NCI-H774 (cell line): ENCODE data around the gene OXER1.

Experiments used
- DNase-seq: peaks from one replicate; lab custom pipeline; 2025; lab: John Stamatoyannopoulos, UW

Gene OXER1

DNA sequence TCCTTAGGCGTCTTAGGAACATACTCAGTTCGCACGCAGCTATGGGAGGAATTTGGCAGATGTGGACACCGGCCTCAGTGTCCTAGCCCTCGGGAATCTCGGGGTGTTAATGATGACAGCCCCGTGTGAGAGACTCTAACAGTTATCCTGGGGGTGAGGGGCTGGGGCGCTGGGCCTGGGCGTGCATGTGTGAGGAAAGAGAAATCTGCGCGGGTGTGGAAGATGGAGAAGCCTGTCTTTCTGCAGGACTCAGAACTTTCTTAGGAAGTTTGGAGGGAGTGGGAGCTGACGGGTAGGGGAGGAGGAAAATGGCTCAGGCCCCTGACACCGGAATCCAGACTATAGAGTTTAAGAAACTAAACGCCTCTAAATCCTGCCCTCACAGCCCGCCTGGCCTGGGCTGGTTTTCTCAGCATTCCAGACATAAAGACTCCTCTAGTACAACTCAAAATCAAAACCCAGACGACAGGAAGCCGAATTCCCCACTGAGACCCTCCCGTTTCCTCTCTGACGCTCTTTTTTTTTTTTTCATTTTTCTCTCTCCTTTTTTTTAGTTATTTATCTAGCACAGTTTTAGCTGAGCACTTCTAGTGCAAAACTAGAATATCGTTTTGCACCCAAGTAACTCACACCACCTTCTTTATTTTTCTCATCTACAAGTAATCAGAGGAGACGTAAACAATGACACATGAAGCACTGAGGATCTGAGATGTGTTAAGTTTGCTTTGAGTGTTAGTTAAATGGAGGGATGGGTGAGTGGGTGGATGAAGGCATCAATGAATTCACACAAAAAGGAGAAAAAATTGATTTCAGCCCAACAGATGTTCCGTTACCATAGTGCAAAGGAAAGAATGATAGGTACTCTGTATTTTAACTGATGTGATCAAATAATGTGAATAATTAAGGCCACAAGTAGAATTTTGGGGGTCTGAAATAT, 29.7 kb upstream of the OXER1 start:
- DNase-seq: no peak

- no peak for DNase-seq
These were observed 28.8 kb upstream of the OXER1 start, which contains the start of gene HAAO for GRCh38 chr2:42792583-42793333. Gene HAAO (minus strand): TSS chr2:42792583. CDS start chr2:42792536, 47 bp downstream.

DNA sequence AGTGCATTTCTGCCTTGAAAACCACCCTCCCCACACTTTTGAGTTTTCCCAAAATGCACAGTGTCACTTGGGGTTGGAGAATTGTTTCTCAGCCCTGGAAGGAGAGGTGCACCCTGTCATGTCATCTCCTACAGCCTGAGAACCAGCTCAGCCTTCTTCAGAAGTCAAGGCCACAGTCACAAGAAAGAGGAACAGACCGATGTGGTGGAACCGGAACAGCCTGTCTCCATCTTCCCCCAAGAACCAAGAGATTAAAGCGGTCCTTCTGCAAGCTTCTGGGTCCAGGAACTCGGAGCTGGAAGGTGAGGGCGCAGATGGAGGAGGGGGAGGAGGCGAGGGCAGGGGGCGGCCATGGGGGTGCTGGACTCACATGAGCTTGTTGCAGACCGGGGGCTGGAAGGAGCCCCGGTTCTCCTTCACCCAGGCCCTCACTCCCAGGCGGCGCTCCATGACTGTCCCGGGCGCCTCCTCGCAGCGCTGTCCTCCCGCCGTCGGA, 28.2 kb upstream of the OXER1 start:
- DNase-seq: no peak

- DNase-seq: no peak
These were observed 27.7 kb upstream of the OXER1 start for GRCh38 chr2:42791606-42792005.

- no peak for DNase-seq
These were observed 25.8 kb upstream of the OXER1 start for GRCh38 chr2:42789751-42790150.

- no peak for DNase-seq
These were observed 24.9 kb upstream of the OXER1 start for GRCh38 chr2:42788882-42789281.

GRCh38 chr2:42788478-42788793, 24.5 kb upstream of the OXER1 start:
- DNase-seq: no peak

GRCh38 chr2:42787788-42788477, 24.0 kb upstream of the OXER1 start:
- no peak for DNase-seq

DNA sequence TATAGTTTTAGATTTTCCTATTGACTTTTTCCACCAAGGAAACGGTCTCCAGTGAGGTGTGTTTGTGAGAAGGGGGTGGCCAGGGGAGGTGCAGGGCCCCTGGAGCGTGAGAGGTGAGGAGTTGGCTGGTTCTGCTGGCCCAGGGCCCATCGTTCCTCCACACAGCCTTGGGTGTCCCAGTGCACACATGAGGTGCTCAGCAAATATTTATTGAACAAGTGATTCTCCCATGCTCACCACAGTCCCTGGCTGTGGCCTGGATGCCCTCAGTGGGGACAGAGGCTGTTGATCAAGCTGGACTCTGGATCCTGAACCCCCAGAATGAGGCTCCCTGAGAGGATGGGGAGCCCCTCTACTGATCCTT, 23.5 kb upstream of the OXER1 start:
- no peak for DNase-seq

GRCh38 chr2:42786561-42787345, 22.8 kb upstream of the OXER1 start:
- DNase-seq: no peak

- DNase-seq: no peak
These were observed 20.4 kb upstream of the OXER1 start for GRCh38 chr2:42784204-42784880.

GRCh38 chr2:42783511-42783910, 19.6 kb upstream of the OXER1 start:
- DNase-seq: no peak

- DNase-seq: no peak
These were observed 17.2 kb upstream of the OXER1 start for GRCh38 chr2:42781181-42781580.

GRCh38 chr2:42777883-42778805, 14.2 kb upstream of the OXER1 start:
- DNase-seq: no peak

DNA sequence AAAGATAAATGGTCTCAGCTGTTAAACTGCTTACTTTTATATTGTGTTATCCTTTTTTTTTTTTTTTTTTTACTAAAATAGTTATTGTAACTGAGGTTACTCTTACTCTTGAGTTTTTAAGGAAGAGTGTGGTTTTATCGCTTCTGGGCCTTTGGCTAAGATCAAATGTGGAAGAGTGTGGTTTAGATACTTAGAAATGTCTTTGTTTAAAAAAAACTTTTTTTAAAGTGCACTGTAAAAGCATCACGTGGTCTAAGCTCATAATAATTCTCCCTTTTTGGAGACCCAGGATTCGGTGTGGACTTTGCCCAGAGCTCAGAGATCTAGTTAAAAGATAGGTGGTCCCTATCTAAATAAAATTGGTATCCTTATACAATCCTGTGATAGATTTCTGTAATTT, 11.9 kb upstream of the OXER1 start:
- no peak for DNase-seq

- DNase-seq: no peak
These were observed 11.3 kb upstream of the OXER1 start for GRCh38 chr2:42775186-42775585.

- DNase-seq: no peak
These were observed 7.7 kb upstream of the OXER1 start for GRCh38 chr2:42771546-42772153.

DNA sequence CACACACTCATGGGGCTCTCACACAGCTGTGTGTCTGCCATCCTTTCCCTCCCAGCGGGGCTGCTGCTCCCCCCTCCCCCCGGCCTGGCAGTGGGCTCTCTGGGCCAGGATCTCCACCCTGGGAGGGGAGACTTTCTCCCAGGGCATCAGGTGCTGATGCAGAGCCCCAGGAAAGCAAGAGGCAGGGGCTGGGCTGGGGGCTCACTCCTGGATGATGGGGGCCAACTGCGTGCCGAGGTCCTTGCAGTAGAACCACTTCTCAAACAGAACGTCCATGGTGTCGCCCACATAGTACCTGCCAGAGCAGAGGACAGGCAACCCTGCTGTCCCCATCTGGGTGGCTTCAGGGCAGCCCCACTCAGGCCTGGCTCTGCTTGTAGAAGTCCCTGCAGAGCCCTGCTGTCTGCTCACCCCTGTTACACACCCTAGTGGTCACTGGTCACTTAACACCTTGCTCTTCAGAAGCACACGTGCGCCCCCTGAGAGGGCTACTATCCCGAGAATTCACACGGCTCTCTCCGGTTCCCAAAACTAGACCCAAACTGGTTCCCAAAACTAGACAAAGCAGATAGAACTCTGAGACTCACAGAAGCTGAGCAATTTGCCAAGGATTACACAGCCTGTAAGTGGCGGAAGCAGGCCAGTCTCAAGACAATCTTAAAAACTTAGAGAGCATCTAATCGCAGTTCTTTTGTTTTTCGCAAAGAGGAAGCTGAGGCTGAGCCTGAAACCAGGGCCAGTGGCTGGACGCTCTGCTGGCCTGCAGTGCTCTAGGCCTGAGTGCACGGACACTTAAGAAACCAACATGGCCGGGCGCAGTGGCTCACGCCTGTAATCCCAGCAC, 6.6 kb upstream of the OXER1 start:
- no peak for DNase-seq
